Left hindlimb (tissue), 1 donor: ENCODE results near the gene PTEN.

ENCODE experiments used
- DNase-seq: peaks from one replicate; pipeline ENCODE4 v3.0.0-alpha.2; 2018

Gene PTEN

DNA sequence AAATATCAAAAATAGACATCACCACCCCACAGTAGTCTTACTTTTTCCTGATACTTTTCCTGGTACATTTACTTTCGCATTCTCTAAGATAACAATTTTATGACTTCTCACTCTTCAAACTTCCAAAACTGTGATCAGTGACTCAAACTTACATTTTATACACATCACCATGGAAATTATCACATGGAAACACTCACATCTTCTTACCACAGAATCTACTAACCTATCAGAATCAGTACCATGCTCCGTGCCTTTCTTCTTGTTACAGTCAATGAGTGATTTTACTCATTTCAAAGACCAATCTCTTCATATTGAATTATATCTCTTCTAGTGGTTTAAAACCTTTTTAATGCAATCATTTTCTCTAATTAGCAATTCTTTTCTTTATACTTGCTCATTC, 120.3 kb downstream of the PTEN start:
- DNase-seq: no peak

DNA sequence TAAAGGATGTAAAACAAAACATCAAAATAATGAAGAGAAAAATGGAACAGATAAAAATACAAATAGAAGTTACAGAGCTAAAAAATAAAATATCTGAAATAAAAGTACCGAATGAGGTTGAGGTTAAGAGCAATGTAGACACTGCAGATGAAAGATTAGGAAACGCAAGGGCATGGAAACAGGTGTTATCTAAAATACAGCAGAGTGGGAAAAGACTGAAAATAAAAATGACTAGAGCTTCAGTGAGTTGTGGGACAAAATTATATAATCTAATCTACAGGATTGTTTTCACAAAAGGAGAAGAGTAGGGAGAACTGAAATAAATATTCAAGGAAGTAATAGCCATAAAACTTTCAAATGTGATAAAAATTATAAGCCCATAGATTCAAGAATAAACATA, 123.8 kb downstream of the PTEN start:
- DNase-seq: no peak

DNA sequence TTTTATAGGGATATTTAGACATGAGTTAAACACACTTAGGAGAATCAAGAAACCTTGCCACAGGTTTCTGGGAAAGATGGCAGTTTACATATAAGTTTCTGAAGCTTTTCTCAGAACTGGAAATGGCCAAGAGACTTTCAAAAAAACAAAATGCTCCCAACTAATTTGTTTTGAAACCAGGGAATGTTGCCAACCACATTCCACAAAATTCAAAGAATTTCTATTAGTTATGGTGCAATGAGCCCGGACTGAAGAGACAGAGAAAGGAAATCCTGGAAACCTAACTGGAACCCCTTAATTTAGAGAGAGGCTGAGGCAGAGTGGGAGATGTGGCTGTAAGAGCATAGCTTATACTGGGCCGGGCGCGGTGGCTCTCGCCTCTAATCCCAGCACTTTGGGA, 128.5 kb downstream of the PTEN start:
- DNase-seq: no peak

DNA sequence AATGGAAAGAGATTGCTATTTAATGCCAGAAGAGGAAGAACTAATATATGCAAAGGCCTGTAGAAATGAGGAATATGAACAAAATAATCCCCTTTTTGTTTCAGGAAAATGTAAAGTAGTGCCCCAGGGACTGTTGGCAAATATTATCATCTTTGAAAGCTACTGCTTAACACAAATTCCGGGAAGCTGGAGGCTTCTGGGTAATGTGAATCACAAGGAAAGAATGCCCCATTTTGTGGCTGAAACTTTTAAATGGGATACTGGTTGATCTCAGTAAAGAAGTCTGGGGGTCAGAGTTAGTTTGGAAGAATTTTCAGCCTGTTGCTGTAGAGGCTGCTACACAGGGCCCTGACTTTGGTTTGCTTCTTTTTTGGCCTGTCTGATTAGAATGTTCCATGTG, 141.0 kb downstream of the PTEN start:
- DNase-seq: no peak

DNA sequence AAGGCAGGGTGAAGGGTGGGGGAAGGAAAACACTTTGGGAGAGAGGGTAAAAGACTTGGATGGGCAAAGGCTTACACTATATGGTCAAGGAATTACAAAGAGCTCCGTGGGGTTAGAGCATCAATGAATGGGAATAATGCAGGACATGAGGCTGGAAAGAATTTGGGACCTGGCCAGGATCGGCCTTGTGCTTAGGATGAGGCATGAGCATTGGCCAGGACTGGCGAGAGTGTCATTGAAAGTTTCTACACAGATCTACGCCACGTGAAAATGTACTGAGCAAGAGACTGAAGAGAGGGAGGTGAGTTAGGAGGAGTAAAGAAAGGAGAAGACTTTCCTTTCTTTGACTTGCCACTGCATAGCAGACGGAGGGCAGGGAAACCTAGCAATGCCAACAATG, 142.8 kb downstream of the PTEN start:
- no peak for DNase-seq

DNA sequence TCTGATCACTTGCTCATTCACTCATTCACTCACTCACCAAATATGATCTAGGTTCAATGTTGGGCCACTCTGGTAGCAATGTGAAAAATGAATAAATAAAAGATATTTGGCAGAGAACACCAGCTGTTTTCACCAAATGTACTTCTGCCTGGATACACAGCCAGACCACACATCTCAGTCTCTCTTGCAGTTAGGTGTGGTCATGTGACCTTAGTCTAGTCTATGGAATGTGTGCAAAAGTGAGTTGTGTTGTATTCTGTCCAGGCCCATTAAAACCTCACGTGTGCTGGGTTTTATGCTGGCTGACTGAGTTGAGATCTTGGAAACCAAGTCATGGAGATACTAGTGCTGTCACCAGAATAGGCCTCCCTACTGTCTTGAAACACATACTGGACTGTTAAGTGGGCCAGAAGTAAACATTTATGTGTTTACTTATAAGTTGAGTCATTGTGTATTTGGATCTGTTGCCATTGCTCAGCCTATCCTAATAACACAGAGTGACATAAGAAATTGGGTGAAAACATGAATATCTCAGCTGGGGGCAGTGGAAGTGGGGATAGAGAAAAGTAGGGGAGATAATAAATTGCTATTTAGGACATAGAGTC, 145.5 kb downstream of the PTEN start:
- DNase-seq: no peak

DNA sequence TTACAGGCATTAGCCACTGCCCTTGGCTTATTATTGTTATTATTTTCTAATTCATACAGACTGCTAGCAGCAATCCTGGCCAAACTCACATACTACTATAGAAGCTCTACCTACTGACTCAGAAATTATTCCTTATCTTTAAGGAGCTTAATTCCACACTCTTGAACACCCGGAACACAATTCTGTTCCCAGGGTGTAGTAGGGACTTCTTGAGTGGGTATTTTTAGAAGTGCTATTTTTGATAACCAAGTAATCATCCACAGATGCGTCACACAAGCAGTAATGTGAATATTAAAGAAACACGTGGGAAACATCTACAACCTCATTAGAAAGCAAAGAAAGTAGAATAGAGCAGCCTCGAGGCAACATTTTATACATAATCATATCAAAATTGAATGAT, 149.2 kb downstream of the PTEN start:
- DNase-seq: no peak

DNA sequence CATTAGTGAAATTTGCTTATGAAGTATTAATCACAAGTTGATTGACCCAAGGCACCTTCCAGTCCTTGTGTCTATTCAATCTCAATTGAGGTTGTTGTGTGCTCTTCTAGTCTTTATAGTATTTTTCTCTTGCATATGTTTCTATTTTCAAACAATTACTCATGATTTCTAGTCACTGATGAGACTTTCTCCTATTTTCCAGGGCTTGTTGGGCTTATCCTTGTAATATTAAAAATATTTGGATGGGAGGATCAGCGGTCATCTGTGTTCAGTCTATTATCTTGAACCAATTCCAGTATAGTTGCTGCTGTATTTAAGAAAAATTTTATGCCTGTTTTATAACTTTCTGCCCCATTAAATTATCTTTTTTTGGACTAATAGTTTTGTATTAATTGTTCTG, 154.4 kb downstream of the PTEN start:
- no peak for DNase-seq

DNA sequence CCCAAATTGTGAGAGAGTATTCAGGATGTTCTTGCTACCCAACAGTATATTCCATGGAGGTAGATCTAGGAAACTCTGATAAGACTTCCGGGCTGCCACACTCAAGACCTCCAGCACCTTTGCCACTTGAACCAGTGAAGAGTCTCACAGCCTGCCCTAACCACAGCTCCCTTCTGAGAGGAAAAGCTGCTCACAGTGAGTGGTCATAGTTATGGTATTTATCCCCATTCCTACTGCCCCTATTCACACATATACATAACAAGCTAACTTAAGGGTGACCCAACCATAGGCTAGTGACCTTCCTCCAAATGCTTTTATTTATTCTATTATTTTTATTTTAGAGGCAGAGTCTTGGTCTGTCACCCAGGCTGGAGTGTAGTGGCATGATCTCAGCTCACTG, 156.3 kb downstream of the PTEN start:
- no peak for DNase-seq
